Measurements from ENCODE around the gene PLXNA4.

The PLXNA4 gene

GRCh38 chr7:132526111-132526740 is 50.0 kb downstream of the PLXNA4 start:
- H3K27ac ChIP-seq (ENCODE audit: low read depth, low read length): no peak overlapping the region
- H3F3A ChIP-seq (ENCODE audit: insufficient read depth): no peaks in the 10 kb centered on the region
- no peak for TF ChIP-seq EZH2phosphoT487 (conservative IDR thresholded peaks at IDR 0.05; ENCODE audit: low read length)
- TF ChIP-seq, protein P1, sequence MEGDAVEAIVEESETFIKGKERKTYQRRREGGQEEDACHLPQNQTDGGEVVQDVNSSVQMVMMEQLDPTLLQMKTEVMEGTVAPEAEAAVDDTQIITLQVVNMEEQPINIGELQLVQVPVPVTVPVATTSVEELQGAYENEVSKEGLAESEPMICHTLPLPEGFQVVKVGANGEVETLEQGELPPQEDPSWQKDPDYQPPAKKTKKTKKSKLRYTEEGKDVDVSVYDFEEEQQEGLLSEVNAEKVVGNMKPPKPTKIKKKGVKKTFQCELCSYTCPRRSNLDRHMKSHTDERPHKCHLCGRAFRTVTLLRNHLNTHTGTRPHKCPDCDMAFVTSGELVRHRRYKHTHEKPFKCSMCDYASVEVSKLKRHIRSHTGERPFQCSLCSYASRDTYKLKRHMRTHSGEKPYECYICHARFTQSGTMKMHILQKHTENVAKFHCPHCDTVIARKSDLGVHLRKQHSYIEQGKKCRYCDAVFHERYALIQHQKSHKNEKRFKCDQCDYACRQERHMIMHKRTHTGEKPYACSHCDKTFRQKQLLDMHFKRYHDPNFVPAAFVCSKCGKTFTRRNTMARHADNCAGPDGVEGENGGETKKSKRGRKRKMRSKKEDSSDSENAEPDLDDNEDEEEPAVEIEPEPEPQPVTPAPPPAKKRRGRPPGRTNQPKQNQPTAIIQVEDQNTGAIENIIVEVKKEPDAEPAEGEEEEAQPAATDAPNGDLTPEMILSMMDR (IDR thresholded peaks at IDR 0.05; ENCODE audit: insufficient read depth, low read length, poor library complexity, severe bottlenecking): no peak
- no peaks in the 10 kb centered on the region for H3K79me2 ChIP-seq (ENCODE audit: insufficient read depth, low read length)
- H3K9me2 ChIP-seq (replicated peaks; ENCODE audit: insufficient read depth, low read length): no peaks in the 10 kb centered on the region
- no peak overlapping the region for H3K9ac ChIP-seq (ENCODE audit: low read length)
- H3K4me2 ChIP-seq (ENCODE audit: low read depth, low read length, poor library complexity, severe bottlenecking): no peak overlapping the region
- no peak overlapping the region for H3K4me3 ChIP-seq (ENCODE audit: insufficient read depth, low read length, poor library complexity, severe bottlenecking)
- H3K27me3 ChIP-seq (ENCODE audit: low read length): no peaks in the 10 kb centered on the region; the same call in 1 of the 2 replicates
- no peaks in the 10 kb centered on the region for H3K36me3 ChIP-seq (ENCODE audit: low read length)
- H3K9me3 ChIP-seq (ENCODE audit: insufficient read depth, low read length): no peaks in the 10 kb centered on the region
- no peak overlapping the region for H2AFZ ChIP-seq (ENCODE audit: low read depth, low read length, severe bottlenecking)
- no peaks in the 10 kb centered on the region for H4K20me1 ChIP-seq (ENCODE audit: low read depth, low read length)

GRCh38 chr7:132521423-132521822 is 54.8 kb downstream of the PLXNA4 start:
- no peaks in the 10 kb centered on the region for H3K36me3 ChIP-seq (ENCODE audit: low read length)
- no peaks in the 10 kb centered on the region for H3K79me2 ChIP-seq (ENCODE audit: insufficient read depth, low read length)
- no peak overlapping the region for H3K9ac ChIP-seq (ENCODE audit: low read length)
- no peaks in the 10 kb centered on the region for H3K9me3 ChIP-seq (ENCODE audit: insufficient read depth, low read length)
- no peak overlapping the region for H3K27ac ChIP-seq (ENCODE audit: low read depth, low read length)
- no peak overlapping the region for H3K4me3 ChIP-seq (ENCODE audit: insufficient read depth, low read length, poor library complexity, severe bottlenecking)
- H3K4me2 ChIP-seq (ENCODE audit: low read depth, low read length, poor library complexity, severe bottlenecking): no peak overlapping the region
- H3K9me2 ChIP-seq (replicated peaks; ENCODE audit: insufficient read depth, low read length): no peaks in the 10 kb centered on the region
- H4K20me1 ChIP-seq (ENCODE audit: low read depth, low read length): no peaks in the 10 kb centered on the region
- H2AFZ ChIP-seq (ENCODE audit: low read depth, low read length, severe bottlenecking): no peak overlapping the region
- TF ChIP-seq, protein P1 (IDR thresholded peaks at IDR 0.05; ENCODE audit: insufficient read depth, low read length, poor library complexity, severe bottlenecking): no peak
- TF ChIP-seq EZH2phosphoT487 (conservative IDR thresholded peaks at IDR 0.05; ENCODE audit: low read length): no peak
- no peaks in the 10 kb centered on the region for H3F3A ChIP-seq (ENCODE audit: insufficient read depth)
- H3K27me3 ChIP-seq (ENCODE audit: low read length): no peaks in the 10 kb centered on the region

- Histone ChIP-seq H3K27me3 (ENCODE audit: low read length) (no peaks in the 10 kb centered on the region), H3K36me3 (ENCODE audit: low read length) (no peaks in the 10 kb centered on the region), H3K9me3 (ENCODE audit: insufficient read depth, low read length) (no peaks in the 10 kb centered on the region), H3K27ac (ENCODE audit: low read depth, low read length) (no peak overlapping the region), H3K4me3 (ENCODE audit: insufficient read depth, low read length, poor library complexity, severe bottlenecking) (no peak overlapping the region), H3K4me2 (ENCODE audit: low read depth, low read length, poor library complexity, severe bottlenecking) (no peak overlapping the region), H2AFZ (ENCODE audit: low read depth, low read length, severe bottlenecking) (no peak overlapping the region), H3K9ac (ENCODE audit: low read length) (no peak overlapping the region), H3F3A (ENCODE audit: insufficient read depth) (no peaks in the 10 kb centered on the region), H3K79me2 (ENCODE audit: insufficient read depth, low read length) (no peaks in the 10 kb centered on the region), H4K20me1 (ENCODE audit: low read depth, low read length) (no peaks in the 10 kb centered on the region), H3K9me2 (replicated peaks; ENCODE audit: insufficient read depth, low read length) (no peaks in the 10 kb centered on the region)
- TF ChIP-seq EZH2phosphoT487 (conservative IDR thresholded peaks at IDR 0.05; ENCODE audit: low read length): no peak
- TF ChIP-seq, protein P1 (IDR thresholded peaks at IDR 0.05; ENCODE audit: insufficient read depth, low read length, poor library complexity, severe bottlenecking): no peak
These were observed 55.5 kb downstream of the PLXNA4 start for GRCh38 chr7:132520591-132521280.
